Measurements from ENCODE around the gene POLD2.

POLD2 gene

DNA sequence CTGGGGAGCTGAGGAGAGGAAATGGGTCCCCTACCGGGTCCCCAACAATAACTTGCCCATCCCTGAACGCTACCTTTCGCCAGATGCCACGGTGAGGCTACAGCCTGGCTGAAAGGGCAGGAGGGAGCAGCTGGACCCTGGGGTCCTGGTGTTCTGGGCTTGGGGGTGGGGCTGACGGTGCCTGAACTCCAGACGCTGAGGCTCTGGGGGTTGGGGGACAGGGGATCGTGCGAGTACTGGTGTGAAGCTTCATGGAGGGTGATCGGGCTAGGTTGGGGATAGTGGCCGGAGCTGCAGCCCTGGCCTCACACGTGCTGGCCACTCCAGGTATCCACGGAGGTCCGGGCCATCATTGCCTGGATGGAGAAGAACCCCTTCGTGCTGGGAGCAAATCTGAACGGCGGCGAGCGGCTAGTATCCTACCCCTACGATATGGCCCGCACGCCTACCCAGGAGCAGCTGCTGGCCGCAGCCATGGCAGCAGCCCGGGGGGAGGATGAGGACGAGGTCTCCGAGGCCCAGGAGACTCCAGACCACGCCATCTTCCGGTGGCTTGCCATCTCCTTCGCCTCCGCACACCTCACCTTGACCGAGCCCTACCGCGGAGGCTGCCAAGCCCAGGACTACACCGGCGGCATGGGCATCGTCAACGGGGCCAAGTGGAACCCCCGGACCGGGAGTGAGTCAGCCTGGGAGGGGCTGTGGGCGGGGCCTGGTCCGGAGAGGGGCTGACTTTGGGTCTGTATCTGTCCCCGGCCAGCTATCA lies 10.9 kb downstream of the POLD2 start:
- Histone ChIP-seq H3K4me1 (ENCODE audit: control extremely low read depth in 1 of 4, control insufficient read depth in 4 of 4, insufficient read depth in 4 of 4, low read length in 3 of 4) (no peaks in the 10 kb centered on the region), H3K27ac (ENCODE audit: insufficient read depth in 1 of 2, low read depth in 1 of 2, low read length in 2 of 2, poor library complexity in 1 of 2, severe bottlenecking in 2 of 2) (no peak overlapping the region), H3K9me3 (ENCODE audit: control extremely low read depth in 1 of 5, control insufficient read depth in 4 of 5, insufficient read depth in 2 of 5, low read depth in 1 of 5, low read length in 4 of 5) (no peaks in the 10 kb centered on the region), H3K27me3 (replicated peaks in 2 of 5; ENCODE audit: control insufficient read depth in 4 of 5, insufficient read depth in 5 of 5, low read length in 4 of 5) (no peaks in the 10 kb centered on the region), H3K36me3 (ENCODE audit: control insufficient read depth in 4 of 4, insufficient read depth in 4 of 4, low read length in 3 of 4) (peaks cover 5 to 82% (median 46%) of the 10 kb centered on the region in 4 experiments), H3K4me3 (ENCODE audit: control insufficient read depth in 1 of 7, extremely low read depth in 1 of 7, insufficient read depth in 4 of 7, low read depth in 2 of 7, low read length in 6 of 7) (no peak overlapping the region)
- 94% methylated on average over 40 of the region's 41 CpGs for WGBS (ENCODE audit: insufficient coverage)
- DNase-seq = no peak
- ChIA-PET CTCF (interaction anchor here (1.2 kb wide), 1 partner anchor 14 kb away, joined by 7 read pairs; no protein-coding TSS in a partner anchor), POLR2A (no interaction called here)

GRCh38 chr7:44111761-44112160 lies 11.6 kb downstream of the POLD2 start:
- no peak for DNase-seq
- CTCF ChIA-PET = interaction anchor here (0.9 to 1.2 kb wide), 3 partner anchors 11 to 14 kb away, joined by 3 to 7 read pairs (median 3); partner anchors contain the start of gene POLD2
- Histone ChIP-seq H3K4me1 (ENCODE audit: control extremely low read depth in 1 of 4, control insufficient read depth in 4 of 4, insufficient read depth in 4 of 4, low read length in 3 of 4) (no peaks in the 10 kb centered on the region), H3K4me3 (ENCODE audit: control insufficient read depth in 1 of 7, extremely low read depth in 1 of 7, insufficient read depth in 4 of 7, low read depth in 2 of 7, low read length in 6 of 7) (no peak overlapping the region), H3K9me3 (ENCODE audit: control extremely low read depth in 1 of 5, control insufficient read depth in 4 of 5, insufficient read depth in 2 of 5, low read depth in 1 of 5, low read length in 4 of 5) (no peaks in the 10 kb centered on the region), H3K36me3 (ENCODE audit: control insufficient read depth in 4 of 4, insufficient read depth in 4 of 4, low read length in 3 of 4) (peaks cover 5 to 78% (median 43%) of the 10 kb centered on the region in 4 experiments), H3K27me3 (replicated peaks in 2 of 5; ENCODE audit: control insufficient read depth in 4 of 5, insufficient read depth in 5 of 5, low read length in 4 of 5) (no peaks in the 10 kb centered on the region), H3K27ac (ENCODE audit: insufficient read depth in 1 of 2, low read depth in 1 of 2, low read length in 2 of 2, poor library complexity in 1 of 2, severe bottlenecking in 2 of 2) (no peak overlapping the region)
- WGBS (ENCODE audit: insufficient coverage) = 97% methylated on average over 15 of the region's 16 CpGs
- POLR2A ChIA-PET = no interaction called here

DNA sequence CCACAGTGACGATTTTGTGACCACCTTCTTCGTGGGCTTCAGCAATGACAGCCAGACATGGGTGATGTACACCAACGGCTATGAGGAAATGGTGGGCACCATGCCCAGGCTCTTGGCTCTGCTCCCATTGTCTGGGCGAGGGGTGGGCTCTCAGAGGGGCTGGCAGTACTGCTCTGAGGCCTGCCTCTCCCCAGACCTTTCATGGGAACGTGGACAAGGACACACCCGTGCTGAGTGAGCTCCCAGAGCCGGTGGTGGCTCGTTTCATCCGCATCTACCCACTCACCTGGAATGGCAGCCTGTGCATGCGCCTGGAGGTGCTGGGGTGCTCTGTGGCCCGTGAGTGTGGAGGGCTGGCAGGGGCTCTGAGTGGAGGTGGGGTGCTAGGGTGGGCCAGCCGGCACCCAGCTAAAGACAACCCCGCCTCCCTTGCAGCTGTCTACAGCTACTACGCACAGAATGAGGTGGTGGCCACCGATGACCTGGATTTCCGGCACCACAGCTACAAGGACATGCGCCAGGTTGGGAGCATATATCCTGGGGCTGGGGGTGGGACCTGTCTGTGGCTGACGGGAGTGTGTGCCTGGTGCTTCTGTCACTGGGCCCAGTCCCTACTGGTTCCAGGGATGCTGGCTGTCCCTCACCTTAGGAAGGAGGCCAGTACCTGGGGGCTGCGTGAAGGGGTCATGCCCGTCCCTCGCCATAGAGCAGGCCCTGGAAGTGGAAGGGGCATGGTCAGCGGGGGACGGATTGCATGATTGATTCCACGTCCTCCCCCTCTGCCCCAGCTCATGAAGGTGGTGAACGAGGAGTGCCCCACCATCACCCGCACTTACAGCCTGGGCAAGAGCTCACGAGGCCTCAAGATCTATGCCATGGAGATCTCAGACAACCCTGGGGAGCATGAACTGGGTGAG lies 12.4 kb downstream of the POLD2 start:
- no peak overlapping the region for H3K27ac ChIP-seq (ENCODE audit: insufficient read depth in 1 of 2, low read depth in 1 of 2, low read length in 2 of 2, poor library complexity in 1 of 2, severe bottlenecking in 2 of 2)
- ChIA-PET CTCF (interaction anchor here (0.6 to 1.2 kb wide), 4 partner anchors 12 to 63 kb away, joined by 3 to 7 read pairs (median 3); partner anchors contain the start of gene POLD2), POLR2A (no interaction called here)
- DNase-seq = no peak
- no peaks in the 10 kb centered on the region for H3K27me3 ChIP-seq (replicated peaks in 2 of 5; ENCODE audit: control insufficient read depth in 4 of 5, insufficient read depth in 5 of 5, low read length in 4 of 5)
- no peak overlapping the region for H3K4me3 ChIP-seq (ENCODE audit: control insufficient read depth in 1 of 7, extremely low read depth in 1 of 7, insufficient read depth in 4 of 7, low read depth in 2 of 7, low read length in 6 of 7)
- no peaks in the 10 kb centered on the region for H3K4me1 ChIP-seq (ENCODE audit: control extremely low read depth in 1 of 4, control insufficient read depth in 4 of 4, insufficient read depth in 4 of 4, low read length in 3 of 4)
- no peaks in the 10 kb centered on the region for H3K9me3 ChIP-seq (ENCODE audit: control extremely low read depth in 1 of 5, control insufficient read depth in 4 of 5, insufficient read depth in 2 of 5, low read depth in 1 of 5, low read length in 4 of 5)
- 88% methylated on average over 25 of the region's 27 CpGs for WGBS (ENCODE audit: insufficient coverage)
- H3K36me3 ChIP-seq (ENCODE audit: control insufficient read depth in 4 of 4, insufficient read depth in 4 of 4, low read length in 3 of 4) = peaks cover 5 to 70% (median 36%) of the 10 kb centered on the region in 4 experiments

- POLR2A ChIA-PET = no interaction called here
- 97% methylated on average over 18 of the region's 18 CpGs for whole genome bisulfite sequencing (ENCODE audit: insufficient coverage)
Observed at GRCh38 chr7:44109991-44110390, 13.4 kb downstream of the POLD2 start.

DNA sequence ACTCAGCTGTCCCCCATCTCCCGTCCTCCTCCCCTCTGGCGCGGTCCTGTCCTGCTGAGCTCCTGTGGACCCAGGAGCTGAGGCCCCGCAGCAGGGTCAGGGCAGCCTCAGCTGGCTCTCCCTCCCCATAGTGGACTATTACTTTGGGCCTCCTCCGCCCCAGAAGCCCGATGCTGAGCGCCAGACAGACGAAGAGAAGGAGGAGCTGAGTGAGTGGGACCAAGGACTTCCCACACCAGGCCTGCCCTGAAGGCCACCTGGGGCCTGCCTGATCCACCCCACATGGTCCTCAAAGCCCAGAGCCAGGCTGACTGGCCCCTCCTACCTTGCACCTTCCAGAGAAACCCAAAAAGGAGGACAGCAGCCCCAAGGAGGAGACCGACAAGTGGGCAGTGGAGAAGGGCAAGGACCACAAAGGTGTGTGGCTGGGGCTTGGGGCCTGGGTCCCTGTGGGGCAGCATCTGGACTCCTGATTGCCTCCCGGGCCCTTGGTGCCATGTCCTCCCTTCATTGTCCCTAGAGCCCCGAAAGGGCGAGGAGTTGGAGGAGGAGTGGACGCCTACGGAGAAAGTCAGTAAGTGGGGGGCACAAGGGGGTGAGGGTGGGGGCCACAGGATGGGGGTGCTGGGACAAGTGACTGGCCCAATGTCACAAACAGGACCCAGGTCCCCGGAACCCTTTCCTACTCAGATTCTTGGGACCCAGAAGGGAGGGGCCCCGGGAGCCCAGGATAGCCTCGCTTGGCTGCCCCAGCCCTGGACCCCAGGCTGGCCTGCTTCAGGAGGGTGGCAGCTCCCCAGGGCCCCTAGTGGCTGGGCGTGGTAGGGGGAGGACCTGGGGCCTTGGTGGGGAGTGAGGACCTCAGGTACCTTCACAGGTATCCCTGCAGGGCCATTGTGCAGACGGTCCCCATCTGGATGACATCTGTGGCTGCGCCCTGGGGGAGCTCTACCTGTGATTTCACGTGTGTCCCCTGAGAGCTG lies 14.3 kb downstream of the POLD2 start:
- Histone ChIP-seq H3K36me3 (ENCODE audit: control insufficient read depth in 4 of 4, insufficient read depth in 4 of 4, low read length in 3 of 4) (peaks cover 5 to 53% (median 17%) of the 10 kb centered on the region in 4 experiments), H3K9me3 (ENCODE audit: control extremely low read depth in 1 of 5, control insufficient read depth in 4 of 5, insufficient read depth in 2 of 5, low read depth in 1 of 5, low read length in 4 of 5) (no peaks in the 10 kb centered on the region), H3K4me3 (ENCODE audit: control insufficient read depth in 1 of 7, extremely low read depth in 1 of 7, insufficient read depth in 4 of 7, low read depth in 2 of 7, low read length in 6 of 7) (no peak overlapping the region), H3K27me3 (replicated peaks in 2 of 5; ENCODE audit: control insufficient read depth in 4 of 5, insufficient read depth in 5 of 5, low read length in 4 of 5) (no peaks in the 10 kb centered on the region), H3K4me1 (ENCODE audit: control extremely low read depth in 1 of 4, control insufficient read depth in 4 of 4, insufficient read depth in 4 of 4, low read length in 3 of 4) (peaks cover 0 to 15% (median 10%) of the 10 kb centered on the region in 4 experiments), H3K27ac (ENCODE audit: insufficient read depth in 1 of 2, low read depth in 1 of 2, low read length in 2 of 2, poor library complexity in 1 of 2, severe bottlenecking in 2 of 2) (no peak overlapping the region)
- 96% methylated on average over 13 of the region's 21 CpGs for WGBS (ENCODE audit: insufficient coverage)
- ChIA-PET CTCF (interaction anchor here (0.9 to 1.4 kb wide), 2 partner anchors 16 to 23 kb away, joined by 3 read pairs; no protein-coding TSS in a partner anchor), POLR2A (no interaction called here)
- DNase-seq = no peak

More at GRCh38 chr7:44109991-44110390, 13.4 kb downstream of the POLD2 start:
- no peak for DNase-seq
- Histone ChIP-seq H3K4me1 (ENCODE audit: control extremely low read depth in 1 of 4, control insufficient read depth in 4 of 4, insufficient read depth in 4 of 4, low read length in 3 of 4) (peaks cover 0 to 8% (median 6%) of the 10 kb centered on the region in 4 experiments), H3K4me3 (ENCODE audit: control insufficient read depth in 1 of 7, extremely low read depth in 1 of 7, insufficient read depth in 4 of 7, low read depth in 2 of 7, low read length in 6 of 7) (no peak overlapping the region), H3K27me3 (replicated peaks in 2 of 5; ENCODE audit: control insufficient read depth in 4 of 5, insufficient read depth in 5 of 5, low read length in 4 of 5) (no peaks in the 10 kb centered on the region), H3K36me3 (ENCODE audit: control insufficient read depth in 4 of 4, insufficient read depth in 4 of 4, low read length in 3 of 4) (peaks cover 5 to 62% (median 26%) of the 10 kb centered on the region in 4 experiments), H3K27ac (ENCODE audit: insufficient read depth in 1 of 2, low read depth in 1 of 2, low read length in 2 of 2, poor library complexity in 1 of 2, severe bottlenecking in 2 of 2) (no peak overlapping the region), H3K9me3 (ENCODE audit: control extremely low read depth in 1 of 5, control insufficient read depth in 4 of 5, insufficient read depth in 2 of 5, low read depth in 1 of 5, low read length in 4 of 5) (no peaks in the 10 kb centered on the region)
- CTCF ChIA-PET = interaction anchor here (0.9 kb wide), 1 partner anchor 15 kb away, joined by 3 read pairs; no protein-coding TSS in a partner anchor

DNA sequence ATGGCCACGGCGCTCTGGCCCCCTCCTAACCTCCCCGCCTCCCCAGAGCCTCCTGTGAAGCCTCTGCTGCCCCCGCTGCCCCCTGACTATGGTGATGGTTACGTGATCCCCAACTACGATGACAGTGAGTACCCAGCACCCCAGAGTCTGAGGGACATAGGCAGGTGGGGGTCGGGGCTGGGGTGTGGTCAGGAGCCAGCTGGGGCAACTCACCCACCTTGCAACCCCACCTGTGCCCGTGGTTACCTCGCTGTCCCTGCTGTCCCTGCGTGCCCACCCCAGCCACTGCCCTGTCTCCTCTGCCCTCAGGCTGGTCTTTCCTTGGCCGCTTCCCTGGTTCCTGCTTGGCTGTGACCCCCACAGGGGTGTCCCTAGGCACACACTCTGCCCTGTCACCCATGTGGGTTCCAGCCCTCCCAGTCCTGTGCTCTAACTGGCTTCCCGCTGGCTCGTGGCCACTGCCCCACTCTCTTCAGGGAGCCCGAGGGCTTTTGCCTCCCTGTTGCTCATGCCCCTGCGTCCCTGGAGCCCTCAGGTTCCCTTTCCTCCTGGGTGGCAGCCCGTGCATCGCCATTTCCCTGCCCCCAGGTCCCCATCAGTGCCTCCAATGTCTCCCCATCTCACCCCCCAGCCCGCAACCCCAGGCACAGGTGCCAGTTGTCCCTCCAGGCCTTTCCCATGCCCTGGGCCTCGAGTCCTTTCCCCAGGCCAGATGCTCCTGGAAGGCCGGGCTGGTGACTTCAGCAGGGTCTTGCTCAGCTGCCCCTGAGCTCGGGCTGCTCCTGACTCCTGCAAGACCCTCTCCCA lies 15.2 kb downstream of the POLD2 start:
- Histone ChIP-seq H3K9me3 (ENCODE audit: control extremely low read depth in 1 of 5, control insufficient read depth in 4 of 5, insufficient read depth in 2 of 5, low read depth in 1 of 5, low read length in 4 of 5) (no peaks in the 10 kb centered on the region), H3K4me3 (ENCODE audit: control insufficient read depth in 1 of 7, extremely low read depth in 1 of 7, insufficient read depth in 4 of 7, low read depth in 2 of 7, low read length in 6 of 7) (no peak overlapping the region), H3K27ac (ENCODE audit: insufficient read depth in 1 of 2, low read depth in 1 of 2, low read length in 2 of 2, poor library complexity in 1 of 2, severe bottlenecking in 2 of 2) (no peak overlapping the region), H3K36me3 (ENCODE audit: control insufficient read depth in 4 of 4, insufficient read depth in 4 of 4, low read length in 3 of 4) (peaks cover 4 to 45% (median 13%) of the 10 kb centered on the region in 4 experiments), H3K27me3 (replicated peaks in 2 of 5; ENCODE audit: control insufficient read depth in 4 of 5, insufficient read depth in 5 of 5, low read length in 4 of 5) (no peaks in the 10 kb centered on the region), H3K4me1 (ENCODE audit: control extremely low read depth in 1 of 4, control insufficient read depth in 4 of 4, insufficient read depth in 4 of 4, low read length in 3 of 4) (peaks cover 0 to 23% (median 13%) of the 10 kb centered on the region in 4 experiments)
- CTCF ChIA-PET = interaction anchor here (1.2 to 1.4 kb wide), 2 partner anchors 24 to 28 kb away, joined by 3 read pairs; no protein-coding TSS in a partner anchor
- no peak for DNase-seq
- POLR2A ChIA-PET = no interaction called here
- WGBS (ENCODE audit: insufficient coverage) = 94% methylated on average over 18 of the region's 21 CpGs
